ENCODE data around the gene PNP. TPM values are rescaled to one million over a fixed set of nuclear protein-coding genes. Genes with fewer than 3 reads are reported as not detected.

Gene PNP
- total and polyA plus RNA-seq, 2 donors (not counting 1 experiment from before 2014, with no cell fraction given): 42.0 to 119 TPM

- Histone ChIP-seq H3K9me3 (ENCODE audit: control extremely low read depth in 1 of 3, control insufficient read depth in 2 of 3, insufficient read depth in 1 of 3, low read length in 2 of 3) (no peaks in the 10 kb centered on the region), H3K4me2 (replicated peaks; ENCODE audit: low read depth, low read length, poor library complexity, severe bottlenecking) (peak within 1 kb of the TSS; percentile 87), H3K79me2 (ENCODE audit: control insufficient read depth, insufficient read depth, low read length) (peaks cover 27% of the 10 kb centered on the region), H3K4me1 (ENCODE audit: control insufficient read depth in 2 of 2, insufficient read depth in 2 of 2, low read length in 2 of 2) (peaks cover 32 to 59% of the 10 kb centered on the region in 2 donors), H3K27ac (ENCODE audit: low read length in 2 of 2) (peak within 1 kb of the TSS; percentile 98), H4K20me1 (ENCODE audit: control insufficient read depth, insufficient read depth, low read length, poor library complexity, severe bottlenecking) (peaks cover 27% of the 10 kb centered on the region), H3K27me3 (replicated peaks in 1 of 4; ENCODE audit: control extremely low read depth in 1 of 4, control insufficient read depth in 3 of 4, insufficient read depth in 4 of 4, low read length in 3 of 4) (no peaks in the 10 kb centered on the region), H3K9ac (ENCODE audit: low read length) (peak within 1 kb of the TSS; percentile 89), H2AFZ (ENCODE audit: insufficient read depth, low read depth, low read length, poor library complexity, severe bottlenecking) (peak within 1 kb of the TSS; percentile 55), H3K36me3 (replicated peaks in 1 of 2; ENCODE audit: control extremely low read depth in 1 of 2, control insufficient read depth in 1 of 2, extremely low read depth in 1 of 2, insufficient read depth in 2 of 2, low read length in 1 of 2) (peaks cover 16 to 37% of the 10 kb centered on the region in 2 experiments), H3K4me3 (ENCODE audit: control extremely low read depth in 1 of 5, extremely low read depth in 1 of 5, insufficient read depth in 1 of 5, low read depth in 2 of 5, low read length in 4 of 5) (peak within 1 kb of the TSS; percentile 75 to 90 (median 83))
- H3K9me3 Mint-ChIP-seq (ENCODE audit: insufficient read depth): no peaks in the 10 kb centered on the region
- peak within 1 kb of the TSS; percentile 94 for H3K4me3 Mint-ChIP-seq
- POLR2A ChIA-PET: interaction anchor here (0.6 to 3.2 kb wide), 9 partner anchors 8 to 220 kb away, joined by 3 to 20 read pairs (median 4); partner anchors contain the start of genes PARP2 and PNP
- peak; percentile 100 for DNase-seq
- under 1% methylated on average over 66 of the region's 67 CpGs for WGBS (ENCODE audit: insufficient coverage)
- ATAC-seq (ENCODE audit: low read depth): peak; percentile 84
- H3K4me1 Mint-ChIP-seq: peaks cover 45% of the 10 kb centered on the region
- H3K27me3 Mint-ChIP-seq: no peaks in the 10 kb centered on the region
- TF ChIP-seq CTCF (IDR thresholded peaks at IDR 0.05) (no peak), EZH2 (IDR thresholded peaks at IDR 0.05; ENCODE audit: borderline replicate concordance, insufficient read depth, low read depth, low read length, poor library complexity, severe bottlenecking) (peak; percentile 88)
- CTCF ChIA-PET: interaction anchor here (0.7 to 4.9 kb wide), 8 partner anchors 8 to 229 kb away, joined by 3 to 40 read pairs (median 4); partner anchors contain the start of genes PNP and TEP1
- H3K27ac Mint-ChIP-seq: peak within 1 kb of the TSS; percentile 98
- intact Hi-C loops (cut with micrococcal nuclease): loop anchor here (1.0 to 10.0 kb wide), 6 partner anchors 8 to 993 kb away; partner anchors contain the start of genes CHD8, PARP2, PNP and TEP1
These were observed 7.7 kb upstream of the PNP start, which contains the start of gene PIP4P1 for GRCh38 chr14:20461225-20462141. Gene PIP4P1 (minus strand): TSS chr14:20461434. CDS start chr14:20461325, 109 bp downstream.

Measured in B cell (primary cell).